GM23248 (cell line): Measurements from ENCODE around the gene ATP2C1. TPM values are rescaled to one million over a fixed set of nuclear protein-coding genes. Genes with fewer than 3 reads are reported as not detected.
A peak's percentile ranks its signal among the peaks of the same experiment; 100 is the strongest.

Experiments
- DNase-seq: peaks from one replicate; pipeline ENCODE4 v3.0.0-alpha.2; 2015
- H2AFZ ChIP-seq: fragments of 200-600 bp; sonication (generic); 2 replicates; pipeline ENCODE4 v1.6.1; 2016; ENCODE audit warnings: antibody characterized with exemption
- H3F3A ChIP-seq: fragments of 200-600 bp; sonication (generic); 2 replicates; pipeline ENCODE4 v1.6.1; 2016; ENCODE audit warnings: mild to moderate bottlenecking, antibody characterized with exemption, mixed run types; ENCODE audit not compliant: insufficient read depth
- H3K27ac ChIP-seq: fragments of 200-600 bp; sonication (generic); 2 replicates; pipeline ENCODE4 v1.5.1; 2016; ENCODE audit warnings: mild to moderate bottlenecking
- H3K27me3 ChIP-seq: fragments of 200-600 bp; sonication (generic); replicated peaks from 2 replicates; pipeline ENCODE4 v1.6.1; 2016; ENCODE audit warnings: mild to moderate bottlenecking; ENCODE audit not compliant: insufficient read depth
- H3K36me3 ChIP-seq: fragments of 200-600 bp; sonication (generic); 2 replicates; pipeline ENCODE4 v1.6.1; 2016; ENCODE audit warnings: low read depth, mild to moderate bottlenecking
- H3K4me1 ChIP-seq: fragments of 200-600 bp; sonication (generic); 2 replicates; pipeline ENCODE4 v1.6.1; 2016; ENCODE audit warnings: mild to moderate bottlenecking; ENCODE audit not compliant: insufficient read depth
- H3K4me2 ChIP-seq: fragments of 200-600 bp; sonication (generic); one replicate; pipeline ENCODE4 v1.6.1; 2016; ENCODE audit warnings: mild to moderate bottlenecking; ENCODE audit not compliant: unreplicated experiment
- H3K4me3 ChIP-seq: fragments of 200-600 bp; sonication (generic); 2 replicates; pipeline ENCODE4 v1.5.1; 2016; ENCODE audit warnings: mild to moderate bottlenecking
- H3K79me2 ChIP-seq: fragments of 200-600 bp; sonication (generic); 2 replicates; pipeline ENCODE4 v1.6.1; 2016; ENCODE audit warnings: mild to moderate bottlenecking; ENCODE audit not compliant: insufficient read depth
- H3K9ac ChIP-seq: fragments of 200-600 bp; sonication (generic); 2 replicates; pipeline ENCODE4 v1.6.1; 2016; ENCODE audit warnings: mild to moderate bottlenecking
- H3K9me2 ChIP-seq: fragments of 200-600 bp; sonication (generic); 2 replicates; pipeline ENCODE4 v1.6.1; 2016; ENCODE audit warnings: mixed run types, mild to moderate bottlenecking, moderate library complexity; ENCODE audit not compliant: insufficient read depth
- H3K9me3 ChIP-seq: fragments of 200-600 bp; sonication (generic); one replicate; pipeline ENCODE4 v1.6.1; 2017; ENCODE audit warnings: low read depth
- H4K20me1 ChIP-seq: fragments of 200-600 bp; sonication (generic); 2 replicates; pipeline ENCODE4 v1.6.0; 2016; ENCODE audit not compliant: insufficient read depth
- EZH2 ChIP-seq: fragments of 200-600 bp; sonication (generic); IDR thresholded peaks from 2 replicates; pipeline ENCODE4 v1.6.1; 2018; ENCODE audit warnings: antibody characterized with exemption, mild to moderate bottlenecking; ENCODE audit not compliant: insufficient read depth, poor library complexity, severe bottlenecking
- EZH2phosphoT487 ChIP-seq: fragments of 200-600 bp; sonication (generic); IDR thresholded peaks from 2 replicates; pipeline ENCODE4 v1.6.1; 2018; ENCODE audit warnings: antibody characterized with exemption, moderate library complexity, mild to moderate bottlenecking, low read depth; ENCODE audit not compliant: insufficient read depth
- WGBS, 2 experiments: methylation state at CpG; one replicate each; pipeline ENCODE4 v1.1.6; 2015 to 2017; ENCODE audit warnings: low lambda C conversion rate in 2 of 2, low coverage in 1 of 2; ENCODE audit errors: missing lambda C conversion rate in 2 of 2; 5-methylcytosine and 5-hydroxymethylcytosine counted together
- in situ Hi-C: fragments of 300-500 bp; cut with MboI; formaldehyde crosslinking; loops from 2 replicates; pipeline ENCODE4 v1.15.0; 2020
- polyA plus RNA-seq: library from polyadenylated mRNA; unstranded; fragments of >200 nt; fragmentation: Nextera tagmentation; extraction: Ambion mirVana; gene quantifications from 2 replicates; pipeline ENCODE4 v1.2.1, GENCODE V29; 2016
- total RNA-seq: library from RNA; depleted of rRNA; stranded (reverse); fragments of >200 nt; shearing (Covaris generic); gene quantifications from 2 replicates; pipeline ENCODE4 v1.2.3, GENCODE V29; 2014

ATP2C1 gene
- total and polyA plus RNA-seq, 2 experiments from 2014 or later = 73.6 to 74.7 TPM

- DNase-seq = peak; percentile 22
- Histone ChIP-seq H3K4me2 (peak overlapping the region; percentile 25), H3K27me3 (no peaks in the 10 kb centered on the region), H3K27ac (0 out of 2 replicates have a peak overlapping the region, but pooled peaks have one; percentile 1), H4K20me1 (no peaks in the 10 kb centered on the region), H3K9me2 (no peaks in the 10 kb centered on the region), H3K4me1 (peaks cover 37% of the 10 kb centered on the region), H3K4me3 (0 out of 2 replicates have a peak overlapping the region, but pooled peaks have one; percentile 11), H3K9me3 (no peaks in the 10 kb centered on the region), H3K79me2 (peaks cover 57% of the 10 kb centered on the region), H3F3A (peaks cover 24% of the 10 kb centered on the region), H3K36me3 (0 out of 2 replicates have a peak, but pooled peaks cover 12% of the 10 kb centered on the region), H2AFZ (no peak overlapping the region), H3K9ac (no peak overlapping the region)
- TF ChIP-seq EZH2phosphoT487 (no peak), EZH2 (no peak)
- 74 to 79% methylated on average over 4 of the region's 4 CpGs for WGBS, 2 experiments
- in situ Hi-C loops = no loop called here
These were observed 40.7 kb downstream of the ATP2C1 start for GRCh38 chr3:130934442-130935089.

GRCh38 chr3:130935761-130936492 lies 42.0 kb downstream of the ATP2C1 start:
- peaks cover 33% of the 10 kb centered on the region for H3K4me1 ChIP-seq
- H3K79me2 ChIP-seq = peaks cover 44% of the 10 kb centered on the region
- no peaks in the 10 kb centered on the region for H3K9me2 ChIP-seq
- peaks cover 24% of the 10 kb centered on the region for H3F3A ChIP-seq
- no peak overlapping the region for H3K4me3 ChIP-seq
- DNase-seq = peak; percentile 80
- no peaks in the 10 kb centered on the region for H4K20me1 ChIP-seq
- WGBS, 2 experiments = 86 to 91% methylated on average over 4 of the region's 4 CpGs
- H3K27ac ChIP-seq = 0 out of 2 replicates have a peak overlapping the region, but pooled peaks have one; percentile 3
- H3K36me3 ChIP-seq = peaks cover 11% of the 10 kb centered on the region; the same call in 1 of the 2 replicates
- H3K4me2 ChIP-seq = no peak overlapping the region
- no peak overlapping the region for H2AFZ ChIP-seq
- H3K9me3 ChIP-seq = no peaks in the 10 kb centered on the region
- in situ Hi-C loops = no loop called here
- TF ChIP-seq EZH2phosphoT487 = no peak
- no peak for TF ChIP-seq EZH2
- H3K27me3 ChIP-seq = no peaks in the 10 kb centered on the region
- no peak overlapping the region for H3K9ac ChIP-seq

- TF ChIP-seq EZH2 (no peak), EZH2phosphoT487 (no peak)
- Histone ChIP-seq H3K27me3 (no peaks in the 10 kb centered on the region), H3K4me2 (no peak overlapping the region), H3K36me3 (peaks cover 29% of the 10 kb centered on the region), H3K9ac (no peak overlapping the region), H3K4me3 (no peak overlapping the region), H3K4me1 (peaks cover 21% of the 10 kb centered on the region), H2AFZ (no peak overlapping the region), H3F3A (peaks cover 12% of the 10 kb centered on the region), H3K9me3 (no peaks in the 10 kb centered on the region), H4K20me1 (no peaks in the 10 kb centered on the region), H3K79me2 (peaks cover 13% of the 10 kb centered on the region), H3K27ac (no peak overlapping the region), H3K9me2 (no peaks in the 10 kb centered on the region)
- in situ Hi-C loops = no loop called here
- no peak for DNase-seq
These were observed 45.9 kb downstream of the ATP2C1 start for GRCh38 chr3:130939753-130940152.

GRCh38 chr3:130941793-130942192 lies 47.9 kb downstream of the ATP2C1 start:
- Histone ChIP-seq H4K20me1 (no peaks in the 10 kb centered on the region), H3K4me2 (no peak overlapping the region), H3K27ac (no peak overlapping the region), H3K9me3 (no peaks in the 10 kb centered on the region), H3K79me2 (peaks cover 25% of the 10 kb centered on the region), H3K9ac (no peak overlapping the region), H3K4me3 (no peak overlapping the region), H3F3A (no peaks in the 10 kb centered on the region; the same call in 1 of the 2 replicates), H3K36me3 (peaks cover 34% of the 10 kb centered on the region), H3K9me2 (no peaks in the 10 kb centered on the region), H3K4me1 (peaks cover 7% of the 10 kb centered on the region; the same call in 1 of the 2 replicates), H2AFZ (no peak overlapping the region), H3K27me3 (no peaks in the 10 kb centered on the region)
- no peak for DNase-seq
- in situ Hi-C loops = no loop called here
- no peak for TF ChIP-seq EZH2
- no peak for TF ChIP-seq EZH2phosphoT487
